Measurements from ENCODE around the gene LRRN1.

DNA sequence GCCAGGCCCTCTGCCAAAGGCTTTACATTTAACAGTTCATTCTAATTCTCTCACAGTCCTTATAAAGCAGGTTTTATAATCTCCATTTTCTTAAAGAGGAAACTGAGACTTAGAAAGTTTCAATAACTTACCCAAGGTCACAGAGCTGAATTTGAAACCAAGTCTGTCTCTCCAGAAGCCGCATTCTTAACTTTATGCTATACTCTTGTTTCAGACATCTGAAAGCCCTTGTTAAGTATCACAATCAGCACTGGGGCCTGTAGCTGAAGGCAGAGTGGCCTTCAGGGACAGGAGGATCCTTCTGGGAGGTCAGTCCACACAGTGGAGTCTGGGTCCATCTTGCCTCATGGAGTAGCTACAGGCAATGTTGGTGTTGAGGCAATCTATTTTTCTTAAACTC is 27.9 kb downstream of the LRRN1 start:
- TF ChIP-seq EZH2 (IDR thresholded peaks at IDR 0.05; ENCODE audit: borderline replicate concordance), result no peak
- TF ChIP-seq EZH2phosphoT487 (IDR thresholded peaks at IDR 0.05; ENCODE audit: low read depth, severe bottlenecking, unreplicated experiment), result no peak
